ENCODE results near the gene DNAH9.

Gene DNAH9, protein sequence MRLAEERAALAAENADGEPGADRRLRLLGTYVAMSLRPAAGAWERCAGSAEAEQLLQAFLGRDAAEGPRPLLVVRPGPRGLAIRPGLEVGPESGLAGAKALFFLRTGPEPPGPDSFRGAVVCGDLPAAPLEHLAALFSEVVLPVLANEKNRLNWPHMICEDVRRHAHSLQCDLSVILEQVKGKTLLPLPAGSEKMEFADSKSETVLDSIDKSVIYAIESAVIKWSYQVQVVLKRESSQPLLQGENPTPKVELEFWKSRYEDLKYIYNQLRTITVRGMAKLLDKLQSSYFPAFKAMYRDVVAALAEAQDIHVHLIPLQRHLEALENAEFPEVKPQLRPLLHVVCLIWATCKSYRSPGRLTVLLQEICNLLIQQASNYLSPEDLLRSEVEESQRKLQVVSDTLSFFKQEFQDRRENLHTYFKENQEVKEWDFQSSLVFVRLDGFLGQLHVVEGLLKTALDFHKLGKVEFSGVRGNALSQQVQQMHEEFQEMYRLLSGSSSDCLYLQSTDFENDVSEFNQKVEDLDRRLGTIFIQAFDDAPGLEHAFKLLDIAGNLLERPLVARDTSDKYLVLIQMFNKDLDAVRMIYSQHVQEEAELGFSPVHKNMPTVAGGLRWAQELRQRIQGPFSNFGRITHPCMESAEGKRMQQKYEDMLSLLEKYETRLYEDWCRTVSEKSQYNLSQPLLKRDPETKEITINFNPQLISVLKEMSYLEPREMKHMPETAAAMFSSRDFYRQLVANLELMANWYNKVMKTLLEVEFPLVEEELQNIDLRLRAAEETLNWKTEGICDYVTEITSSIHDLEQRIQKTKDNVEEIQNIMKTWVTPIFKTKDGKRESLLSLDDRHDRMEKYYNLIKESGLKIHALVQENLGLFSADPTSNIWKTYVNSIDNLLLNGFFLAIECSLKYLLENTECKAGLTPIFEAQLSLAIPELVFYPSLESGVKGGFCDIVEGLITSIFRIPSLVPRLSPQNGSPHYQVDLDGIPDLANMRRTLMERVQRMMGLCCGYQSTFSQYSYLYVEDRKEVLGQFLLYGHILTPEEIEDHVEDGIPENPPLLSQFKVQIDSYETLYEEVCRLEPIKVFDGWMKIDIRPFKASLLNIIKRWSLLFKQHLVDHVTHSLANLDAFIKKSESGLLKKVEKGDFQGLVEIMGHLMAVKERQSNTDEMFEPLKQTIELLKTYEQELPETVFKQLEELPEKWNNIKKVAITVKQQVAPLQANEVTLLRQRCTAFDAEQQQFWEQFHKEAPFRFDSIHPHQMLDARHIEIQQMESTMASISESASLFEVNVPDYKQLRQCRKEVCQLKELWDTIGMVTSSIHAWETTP (N-terminal part only)

DNA sequence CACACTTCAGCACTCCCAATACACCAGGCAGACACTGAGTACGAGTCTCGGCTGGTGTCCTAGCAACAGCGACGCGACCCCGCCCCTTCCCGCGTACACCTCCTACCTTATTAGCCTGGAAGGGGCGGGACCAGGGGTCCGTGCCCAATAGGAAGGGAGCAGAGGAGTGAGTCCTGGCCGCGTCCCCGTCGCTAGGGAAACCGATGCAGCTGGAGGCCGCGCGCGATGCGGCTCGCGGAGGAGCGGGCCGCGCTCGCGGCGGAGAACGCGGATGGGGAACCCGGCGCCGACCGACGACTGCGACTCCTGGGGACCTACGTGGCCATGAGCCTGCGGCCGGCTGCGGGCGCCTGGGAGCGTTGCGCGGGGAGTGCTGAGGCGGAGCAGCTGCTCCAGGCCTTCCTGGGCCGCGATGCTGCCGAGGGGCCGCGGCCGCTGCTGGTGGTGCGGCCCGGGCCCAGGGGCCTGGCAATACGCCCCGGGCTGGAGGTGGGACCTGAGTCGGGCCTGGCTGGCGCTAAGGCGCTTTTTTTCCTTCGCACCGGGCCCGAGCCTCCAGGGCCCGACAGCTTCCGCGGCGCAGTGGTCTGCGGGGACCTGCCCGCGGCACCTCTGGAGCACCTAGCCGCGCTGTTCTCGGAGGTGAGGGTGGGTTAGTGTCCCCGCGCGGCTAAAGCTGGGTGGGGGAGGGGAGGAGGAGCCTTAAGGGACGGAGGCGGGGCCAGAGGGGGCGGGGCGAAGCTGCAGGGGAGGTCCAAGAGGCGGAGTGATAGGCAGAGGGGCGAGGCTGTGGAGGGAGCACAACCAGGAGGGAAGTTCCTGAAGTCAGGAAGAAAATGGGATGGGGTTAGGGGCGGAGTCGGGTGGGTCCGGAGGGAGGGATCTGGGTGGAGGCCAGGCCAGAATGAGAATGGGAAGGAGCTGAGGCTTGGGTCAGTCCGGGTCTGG lies at the start of gene DNAH9:
DNAH9 (plus strand) TSS at position 197 of the 948 bp plus-strand sequence; CDS start at position 226, 29 bp downstream.
- no peak for DNase-seq

DNA sequence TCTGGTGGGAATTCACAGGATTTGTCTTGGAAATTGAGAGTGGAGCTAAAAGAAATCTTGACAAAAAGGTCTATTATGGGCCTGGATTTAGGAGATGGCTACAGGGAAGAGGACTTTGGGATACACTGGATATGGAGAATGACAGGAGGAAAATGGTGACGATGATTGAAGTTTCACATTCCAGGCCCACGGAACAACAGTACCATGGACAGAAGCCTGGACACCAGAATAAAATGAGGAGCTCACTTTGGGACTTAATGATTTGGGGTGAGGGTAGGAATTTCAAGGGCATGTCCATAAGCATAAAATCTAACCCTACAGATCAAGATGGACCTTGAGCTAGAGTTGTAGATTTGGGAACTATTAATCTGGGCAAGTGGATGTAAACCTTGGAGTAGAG lies 47.8 kb upstream of the DNAH9 start:
- DNase-seq: no peak

DNA sequence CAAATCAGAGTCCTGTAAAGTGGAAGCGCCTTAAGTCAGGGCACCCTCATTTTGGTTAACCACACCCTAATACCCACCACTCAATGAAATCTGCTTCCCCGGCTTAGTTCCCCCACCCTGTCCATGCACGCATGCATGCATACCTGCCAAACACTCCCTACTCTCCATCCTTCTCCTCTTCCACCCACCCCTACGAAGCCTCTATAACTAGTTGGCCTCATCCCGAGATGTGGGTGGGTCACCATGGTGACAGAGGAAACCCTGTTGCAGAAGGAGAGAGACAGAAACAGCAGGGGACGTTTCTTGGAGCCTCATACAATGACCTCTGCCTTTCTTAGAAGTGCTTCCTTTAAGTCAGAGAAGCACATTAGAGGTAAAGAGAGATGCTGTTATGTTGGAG lies 46.8 kb upstream of the DNAH9 start:
- no peak for DNase-seq

DNA sequence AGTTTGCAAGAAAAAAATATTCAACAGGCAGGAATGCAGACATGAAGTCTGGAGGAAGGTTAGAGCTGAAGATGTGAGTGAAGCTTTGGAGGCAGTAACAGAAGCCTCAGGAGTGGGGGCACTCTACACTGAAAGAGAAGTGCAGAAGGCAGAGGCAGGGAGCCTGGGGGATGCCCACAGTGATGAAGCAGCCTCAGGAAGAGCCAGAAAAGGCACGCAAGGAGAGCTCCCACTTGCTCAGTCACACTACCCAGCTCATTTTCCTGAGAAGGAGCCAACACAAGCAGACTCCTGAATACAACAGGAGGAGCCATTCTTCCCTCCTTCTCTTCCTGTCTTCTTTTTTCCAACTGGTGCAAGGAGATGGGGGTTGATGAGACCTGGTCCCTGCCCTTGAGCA lies 45.1 kb upstream of the DNAH9 start:
- DNase-seq: no peak

DNA sequence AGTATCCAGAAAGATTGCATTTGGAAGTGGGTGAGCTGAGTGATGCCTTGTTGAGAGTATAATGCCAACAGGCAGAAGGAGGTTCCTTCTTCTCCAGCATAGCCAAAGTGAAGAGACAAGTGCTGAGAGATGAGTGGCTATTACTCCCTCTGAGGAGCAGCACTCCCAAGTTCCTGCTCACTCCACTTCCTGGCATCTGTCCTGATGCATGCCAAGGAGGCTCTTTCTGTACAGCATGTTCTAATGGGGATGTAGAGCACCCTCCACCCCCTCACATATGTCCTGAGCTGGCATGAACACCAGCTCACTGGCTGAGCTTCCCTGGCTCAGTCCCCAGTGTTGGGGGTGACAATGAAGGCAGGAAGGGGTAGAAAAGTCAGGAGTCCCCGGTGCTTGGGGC lies 44.2 kb upstream of the DNAH9 start:
- no peak for DNase-seq

DNA sequence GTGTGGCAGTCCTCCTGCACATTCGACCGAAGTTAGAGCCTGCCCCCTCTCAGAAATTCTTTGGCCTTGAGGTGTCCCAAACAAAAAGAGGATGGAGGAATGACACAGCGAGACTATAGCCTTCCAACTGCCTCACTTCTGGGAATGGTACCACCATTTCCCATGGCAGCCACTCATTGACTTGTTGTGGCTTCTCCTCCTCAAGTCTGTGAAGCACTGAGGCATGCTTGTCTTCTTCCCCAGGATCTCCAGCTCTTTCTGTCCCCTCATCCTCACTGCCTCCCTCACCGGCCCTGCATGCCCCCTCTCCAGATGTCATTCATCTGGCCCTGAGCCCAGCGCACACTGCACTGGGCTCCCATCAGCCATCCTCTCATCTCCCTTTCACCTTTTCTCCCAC lies 43.7 kb upstream of the DNAH9 start:
- no peak for DNase-seq

DNA sequence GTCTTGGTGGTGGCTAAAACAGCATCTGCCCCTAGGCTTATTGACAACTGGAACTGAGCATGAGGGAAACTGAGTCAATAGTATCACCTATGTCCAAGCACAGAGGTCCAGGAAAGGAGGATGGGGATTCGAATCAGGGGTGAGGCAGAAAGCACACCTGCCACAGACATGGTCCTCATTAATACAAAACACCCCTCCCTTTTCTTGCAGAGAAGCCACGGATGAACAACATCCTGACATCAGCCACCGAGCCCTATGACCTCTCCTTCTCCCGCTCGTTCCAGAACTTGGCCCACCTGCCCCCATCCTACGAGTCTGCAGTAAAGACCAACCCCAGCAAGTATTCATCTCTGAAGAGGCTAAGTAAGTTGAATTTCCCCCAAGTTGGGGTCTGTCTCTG lies 42.7 kb upstream of the DNAH9 start:
- DNase-seq: no peak

DNA sequence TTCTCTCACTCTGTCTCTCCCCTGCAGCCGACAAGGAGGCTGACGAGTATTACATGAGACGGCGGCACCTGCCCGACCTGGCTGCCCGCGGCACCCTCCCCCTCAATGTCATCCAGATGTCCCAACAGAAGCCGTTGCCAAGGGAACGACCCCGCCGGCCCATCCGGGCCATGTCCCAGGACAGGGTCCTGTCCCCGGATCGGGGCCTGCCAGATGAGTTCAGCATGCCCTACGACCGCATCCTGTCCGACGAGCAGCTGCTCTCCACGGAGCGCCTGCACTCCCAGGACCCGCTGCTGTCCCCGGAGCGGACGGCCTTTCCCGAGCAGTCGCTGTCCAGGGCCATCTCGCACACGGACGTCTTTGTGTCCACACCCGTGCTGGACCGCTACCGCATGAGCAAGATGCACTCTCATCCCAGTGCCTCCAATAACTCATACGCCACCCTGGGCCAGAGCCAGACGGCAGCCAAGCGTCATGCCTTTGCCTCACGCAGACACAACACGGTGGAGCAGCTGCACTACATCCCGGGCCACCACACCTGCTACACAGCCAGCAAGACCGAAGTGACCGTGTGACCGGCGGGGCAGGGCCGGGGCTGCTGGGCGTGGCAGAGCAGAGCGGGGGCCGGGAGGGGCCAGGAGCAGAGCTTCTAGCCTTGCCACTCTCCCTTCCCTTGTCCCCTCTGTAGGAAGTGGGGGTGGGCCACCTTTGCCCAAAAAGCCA lies 40.4 kb upstream of the DNAH9 start:
- no peak for DNase-seq

DNA sequence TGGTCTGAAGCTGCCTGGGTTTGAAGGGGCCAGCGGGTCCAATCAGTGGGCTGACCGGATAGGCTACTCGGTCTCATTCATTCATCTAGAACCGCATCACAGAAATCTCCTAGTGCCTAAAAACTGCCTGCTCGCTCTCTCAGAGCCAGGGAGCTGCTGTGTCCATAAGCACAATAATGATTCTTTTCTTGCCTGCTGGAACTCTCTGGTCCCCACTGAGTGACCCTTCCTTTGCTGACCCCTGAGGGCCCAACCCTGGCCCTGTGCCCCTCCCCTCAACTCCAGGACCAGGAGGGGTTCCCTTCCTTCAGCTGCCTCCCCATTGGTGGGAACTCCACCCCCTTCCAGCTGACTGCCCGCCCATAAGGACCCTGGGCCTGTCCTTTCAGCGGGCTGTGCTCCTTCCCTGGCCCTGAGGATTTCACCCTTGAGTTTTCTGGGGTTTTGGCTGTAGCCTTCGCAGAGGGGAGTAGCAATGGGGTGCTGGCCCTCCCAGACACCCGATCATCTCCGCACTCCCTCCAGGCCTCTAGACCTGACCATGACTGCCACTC lies 39.5 kb upstream of the DNAH9 start:
- DNase-seq: no peak

DNA sequence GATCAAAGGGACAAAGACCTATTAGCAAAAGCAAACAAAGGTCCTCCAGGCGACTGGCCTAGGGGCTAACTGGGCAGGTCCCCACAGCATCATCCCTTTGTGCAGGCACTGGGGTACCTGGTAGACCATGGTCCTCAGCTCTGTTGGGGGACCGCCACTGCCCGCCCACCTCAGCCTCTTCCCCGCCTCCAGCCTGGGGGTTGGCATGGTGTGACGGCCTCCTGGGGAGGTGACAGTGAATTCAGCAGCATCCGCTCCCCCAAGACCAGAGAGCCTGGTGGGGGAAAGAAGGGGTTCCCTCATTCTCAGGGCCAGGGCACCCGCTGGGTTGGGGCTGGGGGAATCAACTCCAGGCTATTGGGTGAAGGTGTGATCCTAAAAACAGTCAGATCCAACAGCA lies 38.7 kb upstream of the DNAH9 start:
- DNase-seq: no peak

DNA sequence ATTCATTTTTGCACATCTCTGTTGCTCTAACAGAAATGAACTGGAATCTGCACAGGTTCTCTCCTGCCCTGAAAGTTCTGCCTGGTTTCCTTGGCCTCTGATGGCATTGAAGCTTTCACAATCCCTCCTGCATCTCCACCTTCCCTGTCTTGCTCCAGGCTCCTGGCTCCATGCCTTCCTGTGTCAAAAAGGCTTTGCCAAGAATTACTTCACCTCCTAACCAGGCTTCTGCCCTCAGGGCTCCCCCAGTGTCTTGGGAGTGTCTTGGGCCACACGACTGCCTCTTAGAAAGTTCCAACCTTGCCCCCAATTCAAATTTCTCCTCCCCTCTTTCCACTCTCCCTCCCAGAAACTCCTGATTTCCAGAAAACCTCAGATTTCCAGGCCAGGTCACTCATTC lies 37.0 kb upstream of the DNAH9 start:
- no peak for DNase-seq

DNA sequence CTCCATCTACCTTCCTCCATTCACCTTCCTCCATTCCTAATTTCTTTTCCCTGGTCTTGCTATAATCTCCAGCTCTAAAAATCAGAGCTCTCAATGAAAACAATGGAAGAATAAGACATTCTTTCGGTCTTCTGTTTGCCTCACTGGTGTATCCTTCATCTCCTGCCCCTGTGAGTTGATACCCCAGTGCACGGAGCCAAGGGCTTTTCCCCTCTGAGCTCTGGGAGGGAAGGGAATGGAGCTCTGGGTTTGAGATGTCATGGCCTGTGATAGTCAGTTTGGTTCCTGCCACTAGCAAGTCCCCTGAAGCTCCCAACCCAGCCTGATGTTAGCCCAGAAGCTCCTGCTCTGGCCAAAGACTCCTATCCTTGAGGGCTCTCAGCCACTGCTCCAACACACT lies 36.6 kb upstream of the DNAH9 start:
- no peak for DNase-seq

DNA sequence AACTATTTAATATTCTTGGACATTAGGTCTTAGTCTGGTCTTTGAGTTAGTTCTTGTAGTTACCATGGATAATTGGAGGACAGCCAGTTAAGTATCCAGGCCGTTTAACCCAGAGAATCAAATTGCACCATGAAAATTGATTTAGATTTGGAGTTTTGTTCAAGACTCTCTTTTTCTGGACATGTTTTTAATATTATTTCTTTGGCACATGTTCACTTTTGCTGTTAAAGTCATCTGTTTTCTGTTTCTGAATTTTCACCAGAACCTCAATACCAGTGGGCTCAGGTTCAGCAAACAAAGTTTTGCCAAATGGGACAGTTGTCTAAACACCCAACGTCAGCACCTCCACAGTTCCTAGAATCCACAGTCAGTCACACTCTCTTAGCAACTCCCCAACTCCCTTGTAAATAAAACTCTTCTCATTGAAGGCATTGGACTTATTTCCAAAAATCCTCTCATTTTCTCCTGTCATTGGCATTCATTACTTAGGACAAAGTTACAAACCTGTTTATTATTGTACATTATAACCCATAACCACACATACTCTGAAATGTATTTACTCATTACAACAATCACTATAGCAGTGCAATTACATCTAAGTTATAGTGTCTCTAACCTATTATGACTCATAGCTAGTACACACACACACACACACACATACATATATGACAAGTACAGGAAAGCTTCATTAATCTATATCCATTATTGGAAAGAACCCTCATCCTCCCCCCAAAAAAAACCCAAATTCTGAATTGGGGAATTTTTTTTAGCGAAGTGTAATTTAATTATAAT lies 33.5 kb upstream of the DNAH9 start:
- no peak for DNase-seq

DNA sequence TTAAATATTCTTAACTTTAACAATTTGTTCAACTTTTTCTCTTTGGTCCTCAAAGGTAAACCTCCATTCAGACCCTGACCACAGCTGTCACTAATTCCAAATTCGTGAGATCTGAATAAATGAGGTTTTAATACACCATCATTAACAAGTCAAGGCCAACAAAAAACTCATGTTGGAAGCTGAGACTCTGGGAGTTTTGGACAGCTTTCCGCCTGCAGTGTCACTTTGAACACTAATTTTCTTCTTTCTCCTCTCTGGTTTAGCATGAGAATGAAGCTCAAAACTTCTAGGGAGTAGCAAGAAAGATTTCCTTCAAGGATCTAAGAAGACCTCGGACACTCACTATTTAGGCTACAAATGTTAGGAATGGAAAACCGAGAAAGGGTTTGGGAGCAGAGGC lies 32.7 kb upstream of the DNAH9 start:
- no peak for DNase-seq

DNA sequence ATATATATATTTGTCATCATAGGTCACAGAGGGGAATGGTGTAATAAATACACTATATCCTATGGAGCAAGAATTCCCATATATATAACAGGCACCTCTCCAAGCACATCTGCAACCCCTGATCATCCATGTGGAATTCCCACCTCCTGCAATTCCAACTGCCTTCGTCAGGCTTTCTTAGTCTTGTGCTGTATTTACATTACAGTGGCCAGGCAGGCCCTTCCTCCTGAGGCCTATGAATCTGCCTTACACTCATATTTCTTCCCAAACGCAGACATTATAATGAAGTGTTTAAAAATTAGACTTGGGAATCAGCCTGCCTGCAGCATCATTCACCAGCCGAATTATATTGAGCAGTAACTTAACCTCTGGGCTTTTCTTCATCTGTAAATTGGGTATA lies 19.3 kb upstream of the DNAH9 start:
- no peak for DNase-seq

DNA sequence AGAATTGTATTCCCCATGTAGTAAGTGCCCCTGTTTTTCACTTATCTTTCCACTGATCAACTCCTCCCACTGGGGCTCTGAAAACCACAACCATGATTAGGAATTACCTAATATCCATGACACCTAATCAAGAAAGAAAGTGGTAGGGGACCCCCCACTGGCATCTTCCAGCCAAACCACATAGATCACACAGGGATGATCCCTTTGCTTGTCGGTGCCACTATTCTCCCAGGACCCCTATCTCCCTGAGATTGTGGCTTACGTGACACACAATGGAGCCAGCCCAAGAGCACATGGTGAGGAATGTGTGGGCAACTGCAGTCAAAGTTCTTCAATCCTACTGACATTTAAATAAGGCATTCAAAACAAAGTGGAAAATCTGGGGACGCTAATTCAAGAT lies 17.6 kb upstream of the DNAH9 start:
- DNase-seq: no peak

DNA sequence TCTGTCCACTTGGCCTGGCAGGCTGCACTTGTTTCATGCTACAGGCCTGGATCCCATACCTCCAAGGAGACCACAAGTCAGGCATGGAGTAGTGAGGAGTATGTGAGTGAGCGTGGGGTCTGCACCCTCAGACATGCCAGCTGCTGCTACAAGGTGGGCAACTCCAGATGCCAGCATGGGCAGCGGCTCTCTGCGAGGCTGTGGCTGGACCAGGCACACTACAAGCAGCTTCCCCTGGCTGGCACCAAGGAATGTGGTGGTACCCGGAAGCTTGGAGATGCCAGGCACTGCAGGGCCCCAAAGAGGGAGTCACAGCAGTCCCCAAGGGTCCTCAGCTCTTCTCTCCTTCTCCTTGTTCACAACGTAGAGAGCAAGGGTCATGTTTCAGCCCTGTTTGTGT lies 16.1 kb upstream of the DNAH9 start:
- no peak for DNase-seq

DNA sequence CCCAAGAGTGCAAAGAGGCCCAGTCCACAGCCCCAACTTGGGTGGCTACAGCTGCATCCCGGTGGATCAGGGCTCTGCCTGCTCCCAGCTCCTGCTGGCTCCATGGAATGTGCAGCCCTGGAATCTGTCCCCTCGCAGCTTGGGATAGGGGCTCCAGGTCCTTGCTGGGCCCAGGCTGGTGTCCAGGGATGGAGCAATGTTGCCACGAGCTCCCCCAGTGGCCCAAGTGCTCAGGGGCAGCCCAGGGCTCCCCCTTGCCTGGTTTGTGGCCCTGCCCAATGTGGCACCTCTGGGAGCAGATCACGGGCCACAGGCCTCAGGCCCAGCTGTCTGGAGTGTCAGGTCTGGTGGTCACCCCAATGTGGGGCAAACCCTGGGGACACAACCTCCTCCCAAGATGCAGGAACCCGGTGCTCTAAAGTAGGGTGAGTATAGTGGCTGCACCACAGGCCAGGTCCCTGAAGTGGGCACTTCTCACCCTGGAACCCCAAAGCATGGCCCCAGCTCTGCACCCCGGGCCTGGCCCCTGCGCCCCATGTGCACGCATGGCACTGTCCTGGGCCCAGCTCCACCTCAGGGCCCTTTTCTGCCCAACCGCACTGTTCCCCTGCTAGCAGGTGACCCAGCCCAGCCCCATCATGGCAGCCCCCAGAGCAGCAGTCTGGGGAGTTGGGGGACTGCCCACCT lies 14.8 kb upstream of the DNAH9 start:
- DNase-seq: no peak

DNA sequence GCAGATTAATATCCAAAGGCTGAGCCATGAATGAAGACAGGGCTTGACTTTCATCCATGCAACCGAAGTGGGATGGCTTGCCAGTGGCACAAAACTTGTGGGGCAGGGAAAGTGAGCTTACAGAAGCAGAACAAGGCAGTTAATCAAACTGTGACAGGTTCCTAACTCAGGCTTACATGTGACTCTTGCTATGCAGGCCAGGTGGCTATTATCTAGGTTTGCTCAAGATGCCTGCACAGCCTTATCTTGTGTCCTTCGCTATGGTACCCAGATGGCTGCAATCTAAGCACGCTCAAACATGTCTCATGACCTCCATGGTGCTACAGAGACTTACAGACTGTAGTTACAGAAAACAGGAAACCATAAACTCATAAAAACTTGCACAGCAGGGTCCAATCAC lies 8.6 kb upstream of the DNAH9 start:
- no peak for DNase-seq

DNA sequence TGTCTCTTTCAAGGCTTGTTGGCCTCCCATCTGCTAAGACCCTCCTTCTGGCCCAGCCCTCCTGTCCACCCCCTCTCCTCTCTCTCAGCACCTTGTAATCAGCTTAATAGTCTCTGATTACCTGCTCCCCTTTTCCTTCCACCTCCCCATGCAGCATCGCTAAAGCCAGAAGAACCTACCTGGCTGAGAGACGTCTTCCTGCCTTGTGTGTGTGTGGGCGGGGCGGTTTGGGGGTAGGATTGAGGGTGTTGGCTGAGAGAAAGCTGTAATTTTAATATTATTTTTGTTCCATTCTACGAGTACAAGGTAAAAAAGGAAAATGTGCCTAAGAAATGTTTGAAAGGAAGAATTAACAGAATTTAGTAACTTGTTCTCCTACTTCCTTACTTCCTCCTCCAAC lies 3.4 kb downstream of the DNAH9 start:
- DNase-seq: no peak
